Kidney epithelial cell (primary cell): ENCODE results near the gene YPEL5. TPM values are rescaled to one million over a fixed set of nuclear protein-coding genes. Genes with fewer than 3 reads are reported as not detected.

Experiments used
- DNase-seq: peaks from one replicate; pipeline ENCODE4 v3.0.0-alpha.2; 2010; ENCODE audit warnings: low read depth
- H3K27me3 ChIP-seq: 2 replicates; pipeline ENCODE4 v1.6.0; 2011; ENCODE audit warnings: low read length; ENCODE audit not compliant: control insufficient read depth, insufficient read depth
- H3K36me3 ChIP-seq: 2 replicates; pipeline ENCODE4 v1.5.1; 2011; ENCODE audit warnings: low read length; ENCODE audit not compliant: control insufficient read depth, insufficient read depth
- H3K4me3 ChIP-seq: 2 replicates; pipeline ENCODE4 v1.5.1; 2011; ENCODE audit warnings: low read depth, mild to moderate bottlenecking, control low read depth, low read length
- total RNA-seq: library from RNA; depleted of rRNA; stranded (reverse); fragments of >200 nt; gene quantifications from 2 replicates; pipeline ENCODE4 v1.2.3, GENCODE V29; 2015
- TF ChIP-seq, protein P1 (sequence below): IDR thresholded peaks from 2 replicates; pipeline ENCODE4 v1.5.1; 2011; ENCODE audit warnings: mild to moderate bottlenecking, moderate library complexity, low read length, control low read depth, inconsistent platforms; ENCODE audit not compliant: insufficient read depth, poor library complexity, severe bottlenecking

Gene YPEL5
- total RNA-seq, 1 donor from 2014 or later = 71.2 TPM

DNA sequence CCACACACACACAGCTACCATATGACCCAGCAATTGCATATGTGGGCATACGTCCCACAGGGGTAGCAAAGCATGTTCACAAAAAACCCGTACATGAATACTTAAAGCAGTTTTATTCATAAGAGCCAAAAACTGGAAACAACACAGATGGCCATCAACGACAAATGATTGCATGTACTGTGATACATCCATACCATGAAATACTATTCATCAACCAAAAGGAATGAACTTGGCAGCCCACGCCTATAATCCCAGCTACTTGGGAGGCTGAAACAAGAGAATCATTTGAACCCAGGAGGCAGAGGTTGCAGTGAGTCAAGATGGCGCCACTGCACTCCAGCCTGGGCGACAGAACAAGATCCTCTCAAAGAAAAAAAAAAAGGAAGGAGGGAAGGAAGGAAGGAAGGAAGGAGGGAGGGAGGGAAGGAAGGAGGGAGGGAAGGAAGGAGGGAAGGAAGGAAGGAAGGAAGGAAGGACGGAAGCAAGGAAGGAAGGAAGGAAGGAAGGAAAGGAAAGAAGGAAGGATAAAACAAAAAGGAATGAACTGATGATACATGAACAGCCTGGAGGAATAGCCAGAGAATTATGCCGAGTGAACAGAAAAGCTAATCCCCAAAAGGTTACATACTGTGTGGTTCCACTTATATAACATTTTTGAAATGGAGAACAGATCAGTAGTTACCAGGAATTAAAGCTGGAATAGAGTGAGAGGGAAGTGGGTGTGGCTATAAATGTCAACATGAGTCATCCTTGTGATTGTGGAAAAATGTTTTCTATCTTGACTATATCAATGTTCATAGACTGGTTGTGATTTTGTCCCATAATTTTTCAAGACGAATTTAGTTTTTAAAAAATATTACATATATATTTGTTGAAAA lies 19.6 kb upstream of the YPEL5 start:
- TF ChIP-seq, protein P1, sequence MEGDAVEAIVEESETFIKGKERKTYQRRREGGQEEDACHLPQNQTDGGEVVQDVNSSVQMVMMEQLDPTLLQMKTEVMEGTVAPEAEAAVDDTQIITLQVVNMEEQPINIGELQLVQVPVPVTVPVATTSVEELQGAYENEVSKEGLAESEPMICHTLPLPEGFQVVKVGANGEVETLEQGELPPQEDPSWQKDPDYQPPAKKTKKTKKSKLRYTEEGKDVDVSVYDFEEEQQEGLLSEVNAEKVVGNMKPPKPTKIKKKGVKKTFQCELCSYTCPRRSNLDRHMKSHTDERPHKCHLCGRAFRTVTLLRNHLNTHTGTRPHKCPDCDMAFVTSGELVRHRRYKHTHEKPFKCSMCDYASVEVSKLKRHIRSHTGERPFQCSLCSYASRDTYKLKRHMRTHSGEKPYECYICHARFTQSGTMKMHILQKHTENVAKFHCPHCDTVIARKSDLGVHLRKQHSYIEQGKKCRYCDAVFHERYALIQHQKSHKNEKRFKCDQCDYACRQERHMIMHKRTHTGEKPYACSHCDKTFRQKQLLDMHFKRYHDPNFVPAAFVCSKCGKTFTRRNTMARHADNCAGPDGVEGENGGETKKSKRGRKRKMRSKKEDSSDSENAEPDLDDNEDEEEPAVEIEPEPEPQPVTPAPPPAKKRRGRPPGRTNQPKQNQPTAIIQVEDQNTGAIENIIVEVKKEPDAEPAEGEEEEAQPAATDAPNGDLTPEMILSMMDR = no peak
- Histone ChIP-seq H3K27me3 (no peaks in the 10 kb centered on the region), H3K4me3 (no peak overlapping the region), H3K36me3 (no peaks in the 10 kb centered on the region)
- DNase-seq = no peak

DNA sequence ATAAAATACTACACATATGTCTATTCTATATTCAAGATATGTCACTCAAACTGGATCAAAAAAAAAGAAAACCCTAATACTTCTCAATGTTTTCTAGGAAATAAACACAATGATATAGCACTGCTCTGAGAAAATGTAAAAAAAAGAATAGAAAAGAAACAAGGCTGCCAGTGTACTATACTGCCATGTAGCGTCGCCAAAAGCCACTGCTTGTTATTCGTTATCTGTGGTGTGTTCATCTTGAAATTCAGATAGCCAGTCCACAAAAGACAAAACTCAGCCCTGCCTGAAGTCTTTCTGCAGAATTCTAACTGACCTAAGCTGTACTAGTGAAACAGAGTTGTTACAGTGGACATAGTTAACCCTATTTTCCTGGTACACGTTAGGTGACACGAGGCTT lies 12.2 kb upstream of the YPEL5 start:
- no peaks in the 10 kb centered on the region for H3K36me3 ChIP-seq
- H3K27me3 ChIP-seq = no peaks in the 10 kb centered on the region
- no peak overlapping the region for H3K4me3 ChIP-seq
- DNase-seq = no peak
- TF ChIP-seq, protein P1 = no peak

DNA sequence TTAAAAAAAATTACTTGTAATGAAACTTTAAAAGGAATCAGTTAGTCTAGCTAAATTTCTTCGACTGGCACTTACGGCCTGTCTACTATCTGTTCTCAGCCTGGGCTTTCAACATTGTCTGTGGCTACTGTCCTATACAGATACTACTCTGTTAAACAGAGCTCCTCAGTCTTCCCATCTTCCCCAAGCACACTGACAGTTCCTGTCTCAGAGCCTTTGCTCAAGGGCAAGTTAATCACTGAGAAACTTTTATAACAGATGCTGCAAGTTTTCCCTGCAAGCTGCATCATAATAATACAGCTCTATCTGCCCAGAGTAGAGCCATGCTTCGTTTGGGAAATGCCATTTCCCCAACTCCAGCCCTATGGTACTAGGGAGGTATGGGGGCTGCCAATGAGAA lies 11.3 kb upstream of the YPEL5 start:
- Histone ChIP-seq H3K36me3 (no peaks in the 10 kb centered on the region), H3K27me3 (no peaks in the 10 kb centered on the region), H3K4me3 (no peak overlapping the region)
- no peak for DNase-seq
- TF ChIP-seq, protein P1 = no peak

DNA sequence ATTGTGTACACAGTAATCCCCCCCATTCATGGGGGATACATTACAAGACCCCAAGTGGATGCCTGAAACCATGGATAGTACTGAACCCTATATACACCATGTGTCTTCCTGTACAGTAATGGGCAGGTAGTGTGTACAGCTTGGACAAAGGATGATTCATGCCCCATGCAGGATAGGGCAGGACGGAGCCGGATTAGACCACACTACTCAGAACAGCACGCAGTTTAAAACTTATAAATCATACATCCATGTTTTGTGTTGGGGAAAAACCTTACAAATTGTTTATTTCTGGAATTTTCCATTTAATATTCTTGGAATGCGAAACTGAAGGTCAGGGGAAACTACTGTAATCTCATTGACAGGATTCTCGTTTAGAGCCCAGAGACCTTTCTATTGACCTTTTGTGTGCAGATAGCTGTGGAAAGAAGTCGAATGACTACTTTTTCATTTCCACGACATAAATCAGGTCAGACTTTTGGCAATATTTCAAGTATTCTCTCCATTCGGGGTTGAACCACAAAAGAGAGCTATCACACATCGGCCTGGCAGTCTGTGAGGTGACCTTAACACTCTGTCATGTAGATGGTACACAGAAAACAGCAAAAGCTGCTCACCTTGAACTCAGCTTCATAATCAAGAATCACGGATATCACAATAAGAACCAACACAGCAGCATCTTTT lies 9.9 kb upstream of the YPEL5 start:
- Histone ChIP-seq H3K36me3 (no peaks in the 10 kb centered on the region), H3K4me3 (no peak overlapping the region), H3K27me3 (no peaks in the 10 kb centered on the region)
- TF ChIP-seq, protein P1 = no peak
- DNase-seq = no peak

DNA sequence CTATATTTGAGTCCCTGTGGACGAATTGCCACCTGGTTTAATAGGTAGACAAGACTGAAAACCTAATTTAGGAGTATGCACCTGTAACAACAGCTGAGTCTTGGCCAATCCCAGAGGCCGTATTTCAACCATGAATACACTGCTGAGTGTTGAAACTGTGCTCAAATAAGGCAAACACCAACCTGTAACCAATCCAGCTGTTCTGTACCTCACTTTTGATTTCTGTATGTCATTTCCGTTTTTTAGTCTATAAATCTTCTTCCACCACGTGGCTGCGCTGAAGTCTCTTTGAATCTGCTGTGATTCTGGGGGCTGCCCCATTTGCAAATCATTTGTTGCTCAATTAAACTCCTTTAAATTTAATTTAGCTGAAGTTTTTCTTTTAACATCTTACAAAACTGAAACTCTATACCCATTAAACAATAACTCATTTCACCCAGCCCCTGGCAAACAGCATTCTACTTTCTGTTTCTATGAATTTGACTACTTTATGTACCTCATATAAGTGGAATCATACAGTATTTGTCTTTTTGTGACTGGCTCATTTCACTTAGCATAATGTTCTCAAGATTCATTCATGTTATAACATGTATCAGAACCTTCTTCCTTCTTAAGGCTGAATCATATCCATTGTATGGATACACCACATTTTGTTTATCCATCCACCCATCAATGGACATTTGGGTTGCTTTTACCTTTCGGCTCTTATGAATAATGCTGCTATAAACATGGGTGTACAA lies 7.5 kb upstream of the YPEL5 start:
- TF ChIP-seq, protein P1 = no peak
- no peak for DNase-seq
- Histone ChIP-seq H3K4me3 (no peak overlapping the region), H3K27me3 (no peaks in the 10 kb centered on the region), H3K36me3 (no peaks in the 10 kb centered on the region)
